H9 (cell line): ENCODE data around the gene MSRB1. TPM values are rescaled to one million over a fixed set of nuclear protein-coding genes. Genes with fewer than 3 reads are reported as not detected.

Experiments used
- DNase-seq: peaks from one replicate; pipeline ENCODE4 v3.0.0-alpha.2; 2017
- H2AFZ ChIP-seq: one replicate; pipeline ENCODE4 v1.6.1; 2013; ENCODE audit warnings: mild to moderate bottlenecking, low read length, control low read depth, moderate library complexity
- H2AK5ac ChIP-seq: 2 replicates; pipeline ENCODE4 v1.6.1; 2013; ENCODE audit warnings: low read length, control low read depth, mixed read lengths; ENCODE audit not compliant: insufficient read length
- H2BK120ac ChIP-seq: one replicate; pipeline ENCODE4 v1.6.1; 2013; ENCODE audit warnings: low read depth, mild to moderate bottlenecking, low read length, control low read depth, inconsistent platforms; ENCODE audit not compliant: poor library complexity, severe bottlenecking
- H2BK12ac ChIP-seq: 2 replicates; pipeline ENCODE4 v1.6.1; 2013; ENCODE audit warnings: low read length, control low read depth, mixed read lengths, low read depth; ENCODE audit not compliant: insufficient read length
- H2BK15ac ChIP-seq: 2 replicates; pipeline ENCODE4 v1.6.1; 2013; ENCODE audit warnings: low read depth, low read length, control low read depth
- H2BK20ac ChIP-seq: one replicate; pipeline ENCODE4 v1.6.1; 2013; ENCODE audit warnings: low read depth, mild to moderate bottlenecking, low read length, control low read depth, inconsistent platforms; ENCODE audit not compliant: poor library complexity, severe bottlenecking
- H2BK5ac ChIP-seq: 2 replicates; pipeline ENCODE4 v1.6.1; 2013; ENCODE audit warnings: low read length, control low read depth, mixed read lengths; ENCODE audit not compliant: insufficient read length
- H3K14ac ChIP-seq: 2 replicates; pipeline ENCODE4 v1.6.1; 2013; ENCODE audit warnings: low read length, control low read depth; ENCODE audit not compliant: insufficient read depth
- H3K18ac ChIP-seq: 2 replicates; pipeline ENCODE4 v1.6.1; 2013; ENCODE audit warnings: low read depth, mild to moderate bottlenecking, mixed read lengths, low read length, control low read depth; ENCODE audit not compliant: insufficient read length
- H3K23ac ChIP-seq: 2 replicates; pipeline ENCODE4 v1.6.1; 2013; ENCODE audit warnings: low read length, control low read depth, mixed read lengths, low read depth; ENCODE audit not compliant: insufficient read length
- H3K23me2 ChIP-seq: 2 replicates; pipeline ENCODE4 v1.6.1; 2013; ENCODE audit warnings: low read depth, mild to moderate bottlenecking, mixed read lengths, low read length, control low read depth; ENCODE audit not compliant: insufficient read length, poor library complexity, severe bottlenecking
- H3K27ac ChIP-seq: 2 replicates; pipeline ENCODE4 v1.5.1; 2013; ENCODE audit warnings: low read length, control low read depth, mixed read lengths, low read depth; ENCODE audit not compliant: insufficient read length
- H3K27me3 ChIP-seq: 2 replicates; pipeline ENCODE4 v1.6.1; 2013; ENCODE audit warnings: low read length, control low read depth, inconsistent platforms; ENCODE audit not compliant: insufficient read depth
- H3K4ac ChIP-seq: 2 replicates; pipeline ENCODE4 v1.6.1; 2013; ENCODE audit warnings: low read depth, mild to moderate bottlenecking, control low read depth, inconsistent platforms, low read length, moderate library complexity
- H3K4me1 ChIP-seq: 2 replicates; pipeline ENCODE4 v1.6.1; 2013; ENCODE audit warnings: low read length, control low read depth, inconsistent platforms; ENCODE audit not compliant: insufficient read depth
- H3K4me2 ChIP-seq: 2 replicates; pipeline ENCODE4 v1.6.1; 2013; ENCODE audit warnings: low read length, control low read depth, mixed read lengths; ENCODE audit not compliant: insufficient read length, insufficient read depth
- H3K56ac ChIP-seq: 2 replicates; pipeline ENCODE4 v1.6.1; 2013; ENCODE audit warnings: low read depth, mild to moderate bottlenecking, mixed read lengths, low read length, control low read depth; ENCODE audit not compliant: insufficient read length
- H3K79me1 ChIP-seq: 2 replicates; pipeline ENCODE4 v1.6.1; 2013; ENCODE audit warnings: low read depth, mild to moderate bottlenecking, moderate library complexity, low read length, control low read depth, inconsistent platforms; ENCODE audit not compliant: insufficient read depth, poor library complexity, severe bottlenecking
- H3K79me2 ChIP-seq: 2 replicates; pipeline ENCODE4 v1.6.1; 2013; ENCODE audit warnings: low read length, control low read depth, inconsistent platforms; ENCODE audit not compliant: insufficient read depth
- H3K9ac ChIP-seq: 2 replicates; pipeline ENCODE4 v1.6.1; 2013; ENCODE audit warnings: low read length, control low read depth, mixed read lengths; ENCODE audit not compliant: insufficient read length; ENCODE audit errors: extremely low read depth
- H3K9me3 ChIP-seq: one replicate; pipeline ENCODE4 v1.6.1; 2013; ENCODE audit warnings: low read depth, low read length, inconsistent platforms; ENCODE audit not compliant: control insufficient read depth
- H3T11ph ChIP-seq: one replicate; pipeline ENCODE4 v1.6.1; 2013; ENCODE audit warnings: mild to moderate bottlenecking, low read length, control low read depth, inconsistent platforms
- H4K20me1 ChIP-seq: one replicate; pipeline ENCODE4 v1.6.1; 2013; ENCODE audit not compliant: control insufficient read depth, insufficient read length, insufficient read depth
- H4K5ac ChIP-seq: 2 replicates; pipeline ENCODE4 v1.6.1; 2013; ENCODE audit warnings: low read depth, mild to moderate bottlenecking, mixed read lengths, low read length, control low read depth; ENCODE audit not compliant: insufficient read length
- H4K8ac ChIP-seq: replicated peaks from 2 replicates; pipeline ENCODE4 v1.6.1; 2013; ENCODE audit warnings: low read length, control low read depth, mixed read lengths, low read depth; ENCODE audit not compliant: insufficient read length
- H4K91ac ChIP-seq: 2 replicates; pipeline ENCODE4 v1.6.1; 2013; ENCODE audit warnings: low read depth, mild to moderate bottlenecking, moderate library complexity, mixed read lengths, low read length, control low read depth; ENCODE audit not compliant: insufficient read length
- H3K27ac Mint-ChIP-seq, 3 experiments: 2 replicates in 2 of 3; 3 replicates in 1 of 3; pipeline ENCODE4 v1.8.0; 2020 to 2021; ENCODE audit warnings: mixed read lengths in 3 of 3, mild to moderate bottlenecking in 1 of 3, moderate library complexity in 1 of 3
- H3K27me3 Mint-ChIP-seq: 2 replicates; pipeline ENCODE4 v1.8.0; 2021; ENCODE audit warnings: low read depth, mild to moderate bottlenecking, moderate library complexity, mixed read lengths
- H3K36me3 Mint-ChIP-seq, 3 experiments: 2 replicates in 2 of 3; 3 replicates in 1 of 3; pipeline ENCODE4 v1.8.0; 2020 to 2021; ENCODE audit warnings: low read depth in 3 of 3, mixed read lengths in 3 of 3; ENCODE audit not compliant: insufficient read depth in 1 of 3
- H3K4me1 Mint-ChIP-seq, 2 experiments: 2 replicates each; pipeline ENCODE4 v1.8.0; 2020; ENCODE audit warnings: mixed read lengths in 2 of 2
- H3K4me3 Mint-ChIP-seq, 2 experiments: 2 replicates in 1 of 2; 3 replicates in 1 of 2; pipeline ENCODE4 v1.8.0; 2020 to 2021; ENCODE audit warnings: mild to moderate bottlenecking in 2 of 2, mixed read lengths in 2 of 2, moderate library complexity in 1 of 2
- H3K9me3 Mint-ChIP-seq, 2 experiments: 2 replicates in 1 of 2; 3 replicates in 1 of 2; pipeline ENCODE4 v1.8.0; 2020; ENCODE audit warnings: mild to moderate bottlenecking in 2 of 2, mixed read lengths in 2 of 2, moderate library complexity in 1 of 2
- CTCF ChIP-seq: fragments of 200-600 bp; sonication (generic); conservative IDR thresholded peaks from 3 replicates; pipeline ENCODE4 v1.8.0; 2021; ENCODE audit warnings: antibody characterized with exemption, mild to moderate bottlenecking
- WGBS: extraction: QIAGEN DNeasy Blood & Tissue Kit; methylation state at CpG from one replicate; pipeline ENCODE4 v1.1.7; 2013; ENCODE audit warnings: missing lambda C conversion rate, low lambda C conversion rate, mixed read lengths; ENCODE audit not compliant: insufficient read length; ENCODE audit errors: extremely low coverage; 5-methylcytosine and 5-hydroxymethylcytosine counted together
- total RNA-seq: library from RNA; stranded (reverse); gene quantifications from 2 replicates; pipeline ENCODE4 v1.2.1, GENCODE V29; 2021

The MSRB1 gene
- total RNA-seq, 1 experiment from 2014 or later, result 25.7 TPM

GRCh38 chr16:1959269-1960039, 16.5 kb upstream of the MSRB1 start, which contains the start of gene NDUFB10:
Gene NDUFB10, plus strand, starts transcription at chr16:1959538. Its CDS starts 87 bp downstream, at chr16:1959625.
- Histone ChIP-seq H3K4ac (no peak within 1 kb of the TSS), H2BK120ac (no peak within 1 kb of the TSS), H3K4me2 (peak within 1 kb of the TSS; percentile 79), H3K23ac (no peak within 1 kb of the TSS), H4K91ac (no peak within 1 kb of the TSS), H4K20me1 (no peaks in the 10 kb centered on the region), H3K18ac (peak within 1 kb of the TSS; percentile 76), H4K5ac (no peak within 1 kb of the TSS), H2BK20ac (no peak within 1 kb of the TSS), H3K56ac (no peak within 1 kb of the TSS), H3K27me3 (no peaks in the 10 kb centered on the region), H3T11ph (no peak within 1 kb of the TSS), H3K14ac (peak within 1 kb of the TSS; percentile 86; the same call in 1 of the 2 replicates), H3K23me2 (peaks cover 17% of the 10 kb centered on the region), H2BK15ac (no peak within 1 kb of the TSS), H2BK12ac (no peak within 1 kb of the TSS), H3K9me3 (no peaks in the 10 kb centered on the region), H2AFZ (peak within 1 kb of the TSS; percentile 66), H2AK5ac (no peak within 1 kb of the TSS), H3K79me2 (peaks cover 11% of the 10 kb centered on the region), H3K4me1 (no peaks in the 10 kb centered on the region), H3K9ac (peak within 1 kb of the TSS; percentile 86), H2BK5ac (no peak within 1 kb of the TSS), H3K27ac (no peak within 1 kb of the TSS), H4K8ac (no peak within 1 kb of the TSS), H3K79me1 (no peaks in the 10 kb centered on the region)
- Mint-ChIP-seq H3K4me3 (peak within 1 kb of the TSS; percentile 91 to 96), H3K9me3 (peaks cover 0 to 3% of the 10 kb centered on the region in 2 experiments; a peak in 1 of 5 replicates), H3K36me3 (peaks cover 27 to 37% (median 33%) of the 10 kb centered on the region in 3 experiments), H3K4me1 (peaks cover 25 to 42% of the 10 kb centered on the region in 2 experiments), H3K27me3 (peaks cover 25% of the 10 kb centered on the region), H3K27ac (peak within 1 kb of the TSS; percentile 94 to 97 (median 96))
- peak; percentile 88 for DNase-seq
- no CpG with 5 or more reads among the region's 79 CpGs for WGBS
- TF ChIP-seq CTCF, result peak; percentile 42; the same call in 2 of the 3 replicates
